Medulla oblongata (tissue), 1 donor: ENCODE data around the gene TBXT.
"Not testable (repeated sequence)": the region's sequence is repeated elsewhere in the genome, so short reads cannot be mapped to it uniquely, and the experiment has no call there.

Experiments used
- DNase-seq: peaks from one replicate; pipeline ENCODE4 v3.0.0-alpha.2; 2015; ENCODE audit errors: extremely low spot score

The TBXT gene, protein sequence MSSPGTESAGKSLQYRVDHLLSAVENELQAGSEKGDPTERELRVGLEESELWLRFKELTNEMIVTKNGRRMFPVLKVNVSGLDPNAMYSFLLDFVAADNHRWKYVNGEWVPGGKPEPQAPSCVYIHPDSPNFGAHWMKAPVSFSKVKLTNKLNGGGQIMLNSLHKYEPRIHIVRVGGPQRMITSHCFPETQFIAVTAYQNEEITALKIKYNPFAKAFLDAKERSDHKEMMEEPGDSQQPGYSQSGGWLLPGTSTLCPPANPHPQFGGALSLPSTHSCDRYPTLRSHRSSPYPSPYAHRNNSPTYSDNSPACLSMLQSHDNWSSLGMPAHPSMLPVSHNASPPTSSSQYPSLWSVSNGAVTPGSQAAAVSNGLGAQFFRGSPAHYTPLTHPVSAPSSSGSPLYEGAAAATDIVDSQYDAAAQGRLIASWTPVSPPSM

DNA sequence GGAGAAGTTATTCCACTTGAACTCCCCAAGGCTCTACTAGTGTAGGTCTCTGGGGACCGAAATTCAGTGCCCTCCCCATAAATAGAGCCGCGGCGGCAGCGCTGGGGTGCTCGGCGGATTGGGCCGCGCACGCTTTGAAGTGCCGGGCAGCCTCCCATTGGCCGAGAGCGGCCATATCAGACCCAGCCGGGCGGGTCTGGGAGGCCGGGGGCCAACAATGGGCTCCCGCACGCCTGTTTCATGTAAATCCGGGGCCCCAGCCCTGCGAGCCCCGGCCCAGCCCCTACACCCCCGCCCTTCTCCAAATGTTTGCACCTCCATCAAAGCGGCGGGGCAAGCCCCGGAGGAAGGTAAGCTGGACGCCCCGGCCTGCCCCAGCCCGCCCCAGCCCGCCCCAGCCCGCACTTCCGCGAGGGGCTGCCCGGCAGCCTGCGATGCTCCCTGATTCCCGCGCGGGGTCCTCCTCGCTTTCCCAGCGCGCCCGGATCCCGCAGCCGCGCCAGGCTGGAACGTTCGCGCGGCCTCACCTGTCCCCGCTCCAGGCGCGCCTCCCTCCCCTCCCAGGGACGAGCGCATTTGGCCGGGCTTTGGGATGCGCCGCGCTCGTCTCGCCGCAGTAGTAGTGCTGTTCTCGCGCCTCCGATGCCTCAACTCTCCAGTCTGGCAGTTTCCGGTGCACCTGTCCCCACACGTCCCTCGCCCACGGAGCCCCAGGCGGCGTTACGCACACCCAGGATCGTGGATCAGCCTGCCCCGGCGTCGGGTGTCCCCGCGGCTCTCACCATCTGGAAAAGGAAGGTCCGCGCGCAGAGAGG lies at the start of gene TBXT:
TSS of gene TBXT (minus strand) at position 51 of the 815 bp plus-strand sequence. CDS start 260 bp downstream, outside the sequence.
- DNase-seq, result no peak

DNA sequence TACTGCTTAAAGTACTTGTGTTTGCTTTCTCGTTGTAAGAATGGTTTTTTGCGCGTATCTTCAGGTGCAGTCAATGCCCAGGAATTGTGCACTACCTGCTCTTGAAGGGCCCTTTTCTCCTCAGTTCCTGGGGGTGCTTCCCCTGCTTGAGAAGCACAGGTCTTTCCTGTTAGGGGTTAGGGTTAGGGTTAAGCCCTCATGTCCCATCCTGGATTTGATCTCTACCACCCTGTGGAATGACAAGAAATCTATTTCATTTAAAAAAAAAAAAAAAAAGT lies 39.6 kb upstream of the TBXT start:
- DNase-seq, result no peak

DNA sequence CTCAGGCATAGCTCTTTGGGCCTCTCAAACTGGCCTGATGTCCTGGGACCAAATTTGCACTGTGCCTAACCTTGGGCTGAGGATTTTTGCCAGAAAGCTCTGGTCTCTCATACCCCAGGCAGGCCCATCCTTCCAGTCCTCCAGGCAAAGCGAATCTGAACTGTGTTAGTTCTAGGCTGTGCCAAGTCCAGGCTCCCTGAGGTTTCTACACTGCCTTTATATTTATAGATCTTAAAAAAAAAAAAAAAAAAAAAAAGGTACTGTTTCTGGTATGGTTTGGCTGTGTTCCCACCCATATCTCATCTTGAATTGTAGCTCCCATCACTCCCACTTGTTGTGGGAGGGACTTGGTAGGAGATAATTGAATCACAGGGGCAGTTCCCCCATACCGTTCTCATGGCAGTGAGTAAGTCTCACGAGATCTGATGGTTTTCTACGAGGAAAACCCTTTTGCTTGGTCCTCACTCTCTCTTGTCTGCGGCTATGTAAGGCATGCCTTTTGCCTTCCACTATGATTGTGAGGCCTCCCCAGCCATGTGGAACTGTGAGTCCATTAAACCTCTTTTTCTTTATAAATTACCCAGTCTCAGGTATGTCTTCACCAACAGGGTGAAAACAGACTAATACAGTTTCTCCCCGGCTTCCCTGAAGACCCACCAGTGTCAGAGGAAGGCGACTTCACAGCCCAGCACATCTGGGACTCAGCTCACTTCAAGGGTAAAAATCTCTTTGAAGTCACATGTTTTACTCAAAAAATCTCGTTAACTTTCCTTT lies 39.0 kb upstream of the TBXT start:
- DNase-seq, result no peak

DNA sequence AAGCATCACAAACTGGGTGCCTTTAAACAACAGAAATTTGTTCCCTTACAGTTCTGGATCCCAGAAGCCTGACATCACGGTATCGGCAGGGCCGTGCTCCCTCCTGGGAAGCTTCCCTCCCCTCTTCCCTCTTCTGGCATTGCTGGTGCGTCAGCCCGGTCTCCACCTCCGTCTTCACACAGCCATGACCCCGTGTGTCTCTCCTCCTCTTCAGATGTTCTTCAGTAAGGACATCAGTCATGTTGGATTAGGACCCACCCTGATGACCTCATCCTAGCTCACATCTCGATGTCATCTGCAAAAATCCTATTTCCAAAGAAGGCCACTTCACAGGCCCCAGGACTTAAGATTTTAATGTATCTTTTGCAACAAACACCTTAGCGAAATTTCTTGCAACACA lies 38.4 kb upstream of the TBXT start:
- no peak for DNase-seq

DNA sequence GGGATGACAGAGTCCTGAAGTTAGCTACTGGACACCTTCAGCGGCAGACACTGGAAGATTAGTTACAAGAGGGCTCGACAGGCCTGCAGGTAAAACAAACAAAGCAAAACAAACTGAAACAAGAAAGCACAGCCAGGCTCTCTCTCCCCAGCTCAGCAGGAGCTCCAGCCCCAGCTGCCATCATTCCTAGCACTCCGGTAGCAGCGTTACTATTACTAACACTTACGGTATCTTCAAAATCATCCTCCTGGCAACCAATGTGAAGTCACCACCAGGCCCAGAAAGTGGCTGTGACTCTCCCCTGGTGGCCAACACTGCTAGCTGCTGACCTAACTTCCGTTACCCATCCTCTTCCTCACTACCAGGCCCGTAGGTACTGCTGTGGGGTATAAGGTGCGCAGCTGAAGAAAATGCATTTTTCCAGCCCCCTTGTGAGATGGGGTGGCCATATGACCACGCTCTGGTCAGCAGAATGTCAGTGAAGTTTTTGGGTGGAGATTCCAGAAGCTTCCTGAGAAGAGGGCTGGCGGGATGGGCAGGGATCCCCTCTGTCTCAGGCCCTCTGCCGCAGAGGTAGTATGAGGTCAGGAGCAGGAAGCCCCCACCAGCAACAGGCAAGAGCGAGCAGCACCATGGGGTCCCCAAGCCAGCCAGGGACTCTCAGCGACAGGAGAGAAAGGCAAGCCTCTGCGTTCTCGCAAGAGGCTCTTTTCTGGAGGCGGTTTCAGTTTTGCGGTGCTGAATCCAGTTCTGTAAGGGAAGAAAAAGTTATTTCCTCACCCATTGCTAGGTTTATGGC lies 37.4 kb upstream of the TBXT start:
- DNase-seq, result no peak

DNA sequence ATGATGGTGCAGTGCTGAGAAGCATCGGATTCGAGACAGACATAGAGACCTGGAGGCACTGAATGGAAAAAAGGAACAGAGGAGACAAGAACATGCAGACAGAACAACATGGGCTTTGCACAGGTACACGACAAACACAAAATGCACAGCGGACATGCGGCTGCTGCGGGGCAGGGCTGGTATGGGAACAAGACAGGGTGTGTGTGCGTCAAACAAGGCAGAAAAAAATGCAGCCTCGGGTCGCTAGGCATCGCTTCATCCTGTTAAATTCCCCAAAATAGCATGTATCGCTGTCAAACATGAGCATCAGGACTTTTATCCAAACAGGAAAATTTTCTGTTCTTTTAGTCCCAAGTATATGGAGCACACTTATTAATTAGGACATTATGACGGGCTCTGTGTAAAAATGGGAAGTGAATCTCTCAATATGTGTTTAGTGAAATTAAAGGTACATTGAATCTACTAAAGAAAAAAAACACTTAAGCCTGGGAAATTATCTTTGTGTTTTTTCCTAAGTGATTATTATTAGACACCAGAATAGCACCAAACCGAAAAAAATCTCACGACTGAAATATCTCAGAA lies 36.1 kb upstream of the TBXT start:
- DNase-seq, result no peak

DNA sequence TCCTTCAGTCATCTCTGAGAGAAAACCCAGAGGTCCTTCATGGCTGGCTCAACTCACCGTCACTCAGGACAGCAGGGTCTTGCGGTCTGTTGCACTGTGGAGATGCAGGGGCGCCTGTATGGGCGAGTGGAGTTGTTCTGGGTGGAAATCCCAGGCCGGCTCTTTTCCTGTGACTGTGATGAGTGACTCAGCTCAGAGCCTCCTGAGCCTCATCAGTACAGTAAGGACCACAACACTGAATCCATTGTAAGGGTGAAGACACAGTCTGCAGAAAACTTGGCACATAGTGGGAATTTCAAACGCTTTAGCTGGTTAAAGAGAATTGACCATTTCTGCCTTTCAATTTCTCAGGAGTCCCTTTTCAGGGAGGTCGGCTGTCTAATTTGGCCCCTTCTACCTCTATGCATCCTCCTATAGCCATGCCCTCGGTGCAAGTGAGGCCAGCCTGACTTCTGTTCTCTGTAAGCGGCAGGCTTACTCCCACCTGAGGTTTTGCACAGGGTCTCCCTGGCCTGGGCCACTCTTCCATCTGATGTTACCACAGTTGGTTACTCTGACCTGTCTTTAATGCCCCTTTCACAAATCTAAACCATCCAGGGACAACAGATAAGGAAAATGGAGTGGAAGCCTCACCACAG lies 35.5 kb upstream of the TBXT start:
- no peak for DNase-seq

DNA sequence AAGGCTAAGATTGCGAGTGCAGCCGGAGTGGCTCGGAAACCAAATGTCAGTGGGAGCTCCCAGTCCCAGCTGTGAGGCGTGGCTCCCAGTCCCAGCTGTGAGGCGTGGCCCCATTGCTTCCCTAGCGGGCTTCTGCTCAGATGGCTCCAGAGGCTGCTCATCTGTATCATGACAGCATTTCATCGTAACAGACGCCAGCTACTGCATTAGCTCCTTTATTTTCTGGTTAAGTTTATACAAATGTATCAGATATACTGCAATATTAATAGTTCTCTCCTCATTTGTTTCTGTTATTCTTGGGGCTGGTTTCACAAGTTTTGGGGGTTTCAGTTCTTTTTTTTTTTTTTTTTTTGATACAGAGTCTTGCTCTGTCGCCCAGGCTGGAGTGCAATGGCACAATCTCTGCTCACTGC lies 34.7 kb upstream of the TBXT start:
- no peak for DNase-seq

DNA sequence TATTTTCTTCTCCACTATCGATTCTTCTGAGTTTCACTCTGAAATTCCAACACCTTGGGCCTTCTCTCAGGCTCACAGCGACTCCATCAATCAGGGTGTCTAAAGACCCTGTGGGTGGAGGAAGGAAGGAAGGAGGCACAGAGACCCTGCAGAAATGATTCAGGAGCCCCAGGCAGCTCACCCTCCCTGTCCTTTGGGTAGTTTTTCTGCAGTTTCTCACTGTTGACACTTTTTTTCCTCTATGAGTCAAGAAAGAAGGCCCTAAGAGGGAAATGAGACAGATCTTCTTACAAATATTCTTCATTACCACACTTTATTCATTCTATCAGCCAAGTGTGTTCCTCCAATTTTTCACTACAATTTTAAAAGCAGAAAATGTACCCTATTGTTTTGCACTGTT lies 34.2 kb upstream of the TBXT start:
- DNase-seq, result no peak

DNA sequence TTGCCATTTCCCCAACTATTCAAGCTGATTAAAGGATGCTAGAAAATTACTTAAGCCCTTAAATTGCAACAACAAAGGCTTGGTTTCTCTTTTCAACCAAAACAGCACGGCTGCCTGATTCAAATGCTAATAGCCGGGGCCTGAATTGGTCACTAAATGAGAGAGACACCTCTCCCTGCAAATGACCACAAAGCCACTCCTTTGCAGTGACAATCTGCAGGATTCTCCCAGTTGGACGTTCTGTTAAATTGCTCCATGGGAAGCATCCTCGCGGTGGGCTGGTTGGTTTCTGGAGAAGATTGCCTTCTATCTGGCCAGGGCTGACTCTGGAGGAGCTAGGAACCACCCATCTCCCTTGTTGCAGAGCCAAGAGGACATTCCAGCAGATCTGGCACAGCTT lies 29.7 kb upstream of the TBXT start:
- no peak for DNase-seq

DNA sequence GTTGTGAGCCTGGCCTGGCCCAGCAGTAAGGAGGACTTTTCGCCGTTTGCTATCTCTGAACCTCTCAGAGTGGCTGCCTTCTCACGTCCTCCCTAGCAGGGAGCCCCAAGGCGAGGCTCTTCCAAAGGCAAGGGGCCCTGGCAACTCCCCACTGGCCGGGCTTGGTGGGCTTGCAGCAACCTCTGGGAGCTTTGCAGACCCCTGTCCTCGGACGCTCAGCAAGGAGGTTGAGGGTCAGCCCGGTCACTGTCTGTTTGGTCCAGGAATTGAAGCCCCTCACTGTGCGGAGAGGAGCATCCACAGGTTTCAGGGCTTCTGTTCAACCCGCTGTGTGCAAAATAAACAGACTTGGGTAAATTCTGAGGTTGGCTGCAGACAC lies 28.2 kb upstream of the TBXT start:
- DNase-seq, result no peak

DNA sequence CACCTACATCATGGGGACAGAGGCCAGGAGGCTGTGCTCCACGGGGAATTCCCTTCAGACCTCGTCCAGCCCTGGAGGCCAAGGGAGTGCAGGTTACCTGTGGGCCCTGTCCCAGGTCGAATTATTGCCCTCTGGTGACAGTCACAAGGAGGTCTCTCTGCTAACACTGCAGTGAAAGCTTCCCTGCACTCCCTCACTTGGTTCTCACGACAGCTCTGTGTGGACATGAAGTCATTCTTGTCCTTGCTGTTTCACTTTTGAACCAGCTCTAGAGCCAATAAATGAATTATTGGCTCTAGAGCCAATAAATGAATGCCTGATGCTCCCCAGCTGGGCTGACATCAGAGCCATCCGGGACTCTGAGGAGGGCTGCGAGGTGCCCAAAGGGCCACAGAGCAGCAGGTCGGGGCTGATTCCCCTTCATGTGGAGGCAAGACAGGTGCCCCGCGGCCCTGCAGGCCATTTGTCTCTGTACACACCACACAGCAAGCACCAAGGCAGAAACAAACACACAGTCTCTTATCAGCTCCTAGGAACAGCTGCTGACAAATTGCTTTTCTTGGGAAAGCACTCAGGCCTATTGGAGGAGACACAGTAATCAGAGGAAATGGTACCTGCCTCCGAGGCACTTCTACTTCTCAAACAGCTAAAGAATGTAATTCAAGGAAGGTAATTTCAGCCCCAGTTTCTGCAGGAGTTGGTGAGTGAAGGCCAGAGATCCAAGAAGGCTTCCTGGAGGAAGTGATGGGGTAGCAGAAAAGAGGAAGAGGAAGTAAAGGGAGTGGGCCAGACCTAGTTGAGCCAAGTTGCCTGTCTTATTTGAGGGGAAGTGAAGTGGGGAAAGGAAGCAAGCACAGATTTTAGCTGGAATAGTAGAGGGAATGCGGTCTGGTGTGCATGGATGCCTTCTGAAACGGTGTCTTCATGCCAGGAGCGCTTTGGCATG lies 27.5 kb upstream of the TBXT start:
- peak; percentile 18 for DNase-seq

DNA sequence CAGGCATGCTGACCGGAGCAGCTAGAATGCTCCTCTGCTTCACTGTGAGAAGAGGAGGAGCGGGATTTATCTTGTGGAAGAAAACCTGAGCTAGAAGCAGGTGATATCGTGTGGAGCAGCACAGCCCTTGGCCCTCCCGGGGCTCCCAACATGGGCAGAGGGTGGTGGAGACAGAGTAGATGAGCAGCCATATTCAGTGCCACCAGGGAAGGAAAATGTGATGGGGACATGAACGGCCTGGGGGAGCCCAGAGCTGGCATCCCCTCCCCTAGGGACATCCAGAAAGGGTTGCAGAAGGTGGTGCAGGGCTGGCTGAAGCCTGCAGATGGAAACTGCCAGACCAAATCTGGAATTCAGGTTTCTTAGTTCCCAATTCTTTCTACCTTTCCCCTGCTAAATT lies 24.9 kb upstream of the TBXT start:
- no peak for DNase-seq

DNA sequence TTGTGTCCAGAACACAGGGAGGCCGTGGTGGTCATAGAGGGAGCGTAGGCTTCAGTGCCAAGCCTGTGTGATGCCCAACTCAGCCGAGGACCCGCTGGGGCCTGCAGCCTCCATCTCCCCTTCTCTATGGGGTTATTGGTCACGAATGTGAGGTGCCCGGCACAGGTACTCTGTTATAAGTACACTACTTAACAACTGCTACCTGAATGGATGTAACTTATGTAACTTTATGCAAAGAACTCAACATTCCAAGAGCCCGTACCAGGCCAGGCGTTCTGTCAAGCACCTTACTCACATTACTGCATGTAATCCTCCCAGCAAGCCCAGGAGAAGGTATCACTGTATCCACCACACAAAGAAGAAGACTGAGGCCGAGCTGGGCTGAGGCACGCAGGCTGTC lies 24.5 kb upstream of the TBXT start:
- DNase-seq, result no peak

DNA sequence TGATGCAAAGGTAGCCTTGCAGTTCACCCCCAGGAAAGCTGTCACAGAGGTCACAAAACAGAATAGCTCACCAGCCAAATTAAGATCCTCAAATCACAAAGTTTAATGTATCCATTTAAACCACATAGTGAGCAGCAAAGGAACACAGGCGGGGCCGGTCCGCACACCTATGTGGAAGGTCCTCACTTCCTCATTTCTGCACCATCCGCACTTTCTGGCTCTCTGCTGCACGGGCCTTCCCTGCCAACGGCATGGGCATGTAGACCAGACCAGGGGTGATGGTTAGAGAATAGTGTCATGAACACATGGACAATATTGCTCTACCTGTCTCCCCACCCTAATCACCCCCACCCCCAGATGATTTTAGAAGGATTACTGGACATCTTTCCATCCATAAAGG lies 12.1 kb upstream of the TBXT start:
- DNase-seq, result no peak

DNA sequence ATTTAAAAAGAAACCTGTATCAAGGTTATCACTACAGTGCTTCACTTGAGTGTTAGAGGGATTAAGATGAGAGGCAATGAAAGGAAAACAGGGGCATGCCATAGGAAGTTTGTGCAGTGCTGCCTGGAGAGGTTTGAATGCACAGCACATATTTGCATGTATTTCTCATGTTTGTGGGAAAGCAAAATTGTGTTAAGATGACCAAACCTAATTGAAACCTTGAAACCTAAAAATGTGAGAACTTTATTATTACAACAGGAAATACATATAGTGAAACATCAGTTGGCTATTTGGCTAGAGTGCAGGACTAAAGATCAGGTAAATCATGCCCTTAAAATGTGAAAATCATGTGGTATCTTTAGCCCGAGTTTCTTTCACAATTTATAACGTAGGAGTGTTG lies 8.5 kb upstream of the TBXT start:
- DNase-seq, result no peak

DNA sequence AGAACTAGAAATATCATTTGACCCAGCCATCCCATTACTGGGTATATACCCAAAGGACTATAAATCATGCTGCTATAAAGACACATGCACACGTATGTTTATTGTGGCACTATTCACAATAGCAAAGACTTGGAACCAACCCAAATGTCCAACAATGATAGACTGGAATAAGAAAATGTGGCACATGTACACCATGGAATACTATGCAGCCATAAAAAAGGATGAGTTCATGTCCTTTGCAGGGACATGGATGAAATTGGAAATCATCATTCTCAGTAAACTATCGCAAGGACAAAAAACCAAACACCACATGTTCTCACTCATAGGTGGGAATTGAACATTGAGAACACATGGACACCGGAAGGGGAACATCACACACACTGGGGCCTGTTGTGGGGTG lies 7.4 kb upstream of the TBXT start:
- DNase-seq, result not testable (repeated sequence)

DNA sequence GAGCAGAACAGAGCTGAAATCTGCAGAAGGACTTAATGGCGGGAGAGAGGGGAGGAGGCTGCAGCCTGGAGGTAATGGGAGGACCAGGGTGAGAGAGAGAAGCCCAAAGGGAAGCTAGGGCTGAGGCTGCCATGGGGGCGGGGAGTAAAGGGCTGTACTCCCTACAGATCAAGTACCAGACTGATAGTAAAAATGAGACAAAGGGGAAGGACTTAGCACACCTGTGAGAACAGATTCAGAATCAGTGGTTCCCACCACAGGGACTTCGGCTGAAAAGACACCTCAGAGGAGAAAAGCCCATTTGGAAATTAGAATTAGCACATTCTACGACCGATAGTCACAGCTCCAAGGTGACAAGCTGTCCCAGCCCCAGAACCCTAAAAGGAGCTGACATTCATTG lies 6.4 kb upstream of the TBXT start:
- no peak for DNase-seq

DNA sequence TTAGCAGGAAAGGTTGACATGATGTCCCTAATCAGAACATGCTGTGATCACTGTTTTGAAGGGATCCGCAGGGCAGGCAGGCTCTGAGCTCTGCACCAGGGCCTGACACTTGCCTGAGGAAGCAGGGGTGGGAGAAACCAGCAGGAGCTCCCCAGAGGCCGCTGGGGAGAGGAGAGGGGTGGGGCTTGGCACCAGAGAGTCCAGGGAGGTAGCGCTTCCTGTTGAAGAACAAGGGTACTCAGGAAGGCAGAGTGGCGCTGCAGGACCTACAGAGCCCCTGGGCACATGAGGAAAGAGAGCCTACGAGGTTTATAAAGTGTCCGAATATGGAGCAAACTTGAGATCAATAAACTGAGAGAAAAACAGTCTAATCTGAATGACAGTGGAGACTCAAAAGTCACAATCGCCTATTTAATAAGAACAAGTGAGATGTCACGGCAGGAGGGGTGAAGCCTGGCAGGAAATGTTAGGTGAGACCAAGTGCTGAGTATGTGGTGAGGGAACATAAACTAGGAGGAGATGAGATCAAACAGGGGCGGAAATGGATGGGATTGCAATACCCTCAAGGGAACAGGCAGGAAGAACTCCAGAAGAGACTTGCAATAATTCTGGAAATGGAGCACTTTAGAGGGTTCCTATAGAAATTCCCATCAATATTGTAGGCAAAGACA lies 5.8 kb upstream of the TBXT start:
- DNase-seq, result no peak
